Panc1 (cell line): ENCODE data around the gene OPN1LW. TPM values are rescaled to one million over a fixed set of nuclear protein-coding genes. Genes with fewer than 3 reads are reported as not detected.

Experiments used
- ATAC-seq: fragments of 200-7000 bp; cut with Tn5 transposase; 2 replicates; pipeline ENCODE4 v1.9.1; 2020; ENCODE audit warnings: mild to moderate bottlenecking, moderate library complexity
- BruUV-seq: library from RNA; stranded (reverse); fragments of 400-500 nt; replicated peaks from 2 replicates; lab custom pipeline; 2021; lab: Mats Ljungman, UMichigan
- CTCF ChIA-PET: fragments of 300-600 bp; sonication (Branson Sonifier 250); formaldehyde crosslinking; loops from one replicate; lab custom pipeline; 2022; ENCODE audit warnings: antibody characterized with exemption; lab: Charles Lee
- POLR2A ChIA-PET: fragments of 300-600 bp; sonication (Branson Sonifier 250); formaldehyde crosslinking; loops from one replicate; lab custom pipeline; 2022; ENCODE audit warnings: antibody characterized with exemption; lab: Charles Lee
- DNase-seq: peaks from one replicate; pipeline ENCODE4 v3.0.0-alpha.2; 2010; ENCODE audit warnings: low read depth, low spot score
- H3K27ac ChIP-seq: 2 replicates; pipeline ENCODE4 v1.5.1; 2011; ENCODE audit warnings: mild to moderate bottlenecking, low read length, inconsistent platforms
- H3K27me3 ChIP-seq: fragments of 200-500 bp; sonication (Bioruptor generic); 2 replicates; pipeline ENCODE4 v1.6.0; 2014; ENCODE audit warnings: low read length, inconsistent platforms; ENCODE audit not compliant: control insufficient read depth, insufficient read depth
- H3K36me3 ChIP-seq: fragments of 200-500 bp; sonication (Bioruptor generic); 2 replicates; pipeline ENCODE4 v1.5.1; 2014; ENCODE audit warnings: inconsistent platforms, mild to moderate bottlenecking, low read length, moderate library complexity; ENCODE audit not compliant: control insufficient read depth, insufficient read depth
- H3K4me1 ChIP-seq: 2 replicates; pipeline ENCODE4 v1.5.1; 2011; ENCODE audit warnings: inconsistent platforms, mild to moderate bottlenecking, low read length, moderate library complexity; ENCODE audit not compliant: control insufficient read depth, insufficient read depth
- H3K4me3 ChIP-seq, 2 experiments: 2 replicates each; pipeline ENCODE4 v1.5.1; 2011 to 2012; ENCODE audit warnings: low read depth in 2 of 2, low read length in 2 of 2, mild to moderate bottlenecking in 2 of 2, inconsistent platforms in 1 of 2, moderate library complexity in 1 of 2
- H3K9me3 ChIP-seq: fragments of 200-500 bp; sonication (Bioruptor generic); 2 replicates; pipeline ENCODE4 v1.5.1; 2014; ENCODE audit warnings: low read depth, mild to moderate bottlenecking, inconsistent platforms, low read length, moderate library complexity; ENCODE audit not compliant: control insufficient read depth, insufficient read depth
- CTCF ChIP-seq: fragments of 450-650 bp; IDR thresholded peaks from 2 replicates; pipeline ENCODE4 v1.5.1; 2017; ENCODE audit warnings: mild to moderate bottlenecking
- POLR2AphosphoS5 ChIP-seq: IDR thresholded peaks from 2 replicates; pipeline ENCODE4 v1.6.1; 2012; ENCODE audit warnings: mild to moderate bottlenecking, low read depth, low read length, moderate library complexity
- REST ChIP-seq, 2 experiments: IDR thresholded peaks; 2 replicates each; pipeline ENCODE4 v1.6.1; 2011 to 2012; ENCODE audit warnings: low read depth in 2 of 2, control low read depth in 1 of 2, low read length in 1 of 2, mild to moderate bottlenecking in 1 of 2, moderate library complexity in 1 of 2; ENCODE audit not compliant: insufficient read depth in 1 of 2
- SIN3A ChIP-seq: IDR thresholded peaks from 2 replicates; pipeline ENCODE4 v1.6.1; 2012; ENCODE audit warnings: low read depth, mild to moderate bottlenecking, low read length, moderate library complexity, borderline replicate concordance; ENCODE audit not compliant: insufficient read depth
- TCF7L2 ChIP-seq: IDR thresholded peaks from 2 replicates; pipeline ENCODE4 v1.6.1; 2011; ENCODE audit warnings: mild to moderate bottlenecking, low read depth, low read length, inconsistent platforms
- in situ Hi-C: cut with HindIII; loops from 2 replicates; pipeline ENCODE4 v1.10.0; 2016; ENCODE audit warnings: low sequenced_read_pairs, low pct_unique_long_range_greater_than_20kb
- intact Hi-C: fragments of 100-400 bp; cut with micrococcal nuclease; formaldehyde crosslinking; loops from one replicate; pipeline ENCODE4 v1.10.0; 2022; ENCODE audit not compliant: unreplicated experiment
- total RNA-seq: library from RNA; stranded (reverse); gene quantifications from one replicate; pipeline ENCODE4 v1.2.1, GENCODE V29; 2021; ENCODE audit not compliant: unreplicated experiment

OPN1LW gene
- total RNA-seq, 1 experiment from 2014 or later: not detected

- intact Hi-C loops: no loop called here
- TF ChIP-seq TCF7L2 (no peak), SIN3A (no peak), POLR2AphosphoS5 (no peak), REST (IDR thresholded peaks at IDR 0.05; ENCODE audit: insufficient read depth in 1 of 2, low read depth in 2 of 2, low read length in 1 of 2) (no peak), CTCF (no peak)
- no peaks in the 10 kb centered on the region for H3K36me3 ChIP-seq
- H3K27ac ChIP-seq: no peak overlapping the region
- no TSS peak for BruUV-seq
- H3K4me1 ChIP-seq: no peaks in the 10 kb centered on the region
- no peak for ATAC-seq
- in situ Hi-C loops: no loop called here
- no peaks in the 10 kb centered on the region for H3K9me3 ChIP-seq
- no peak for DNase-seq
- no peaks in the 10 kb centered on the region; the same call in 1 of the 2 replicates for H3K27me3 ChIP-seq
- ChIA-PET CTCF (no interaction called here), POLR2A (no interaction called here)
- no peak overlapping the region for H3K4me3 ChIP-seq
Observed at GRCh38 chrX:154115071-154115470, 29.0 kb upstream of the OPN1LW start.

- no peak for ATAC-seq
Observed at GRCh38 chrX:154115750-154116149, 28.3 kb upstream of the OPN1LW start.

More at GRCh38 chrX:154115750-154116149, 28.3 kb upstream of the OPN1LW start:
- no peak for DNase-seq
- ChIA-PET POLR2A (interaction anchor here (0.6 kb wide), 1 partner anchor 19 kb away, joined by 4 read pairs; no protein-coding TSS in a partner anchor), CTCF (no interaction called here)
- H3K4me1 ChIP-seq: no peaks in the 10 kb centered on the region
- H3K36me3 ChIP-seq: no peaks in the 10 kb centered on the region
- H3K27me3 ChIP-seq: no peaks in the 10 kb centered on the region; the same call in 1 of the 2 replicates
- H3K27ac ChIP-seq: no peak overlapping the region
- no peak overlapping the region for H3K4me3 ChIP-seq
- no peaks in the 10 kb centered on the region for H3K9me3 ChIP-seq
- TF ChIP-seq POLR2AphosphoS5: no peak
- TF ChIP-seq SIN3A: no peak
- no peak for TF ChIP-seq TCF7L2
- TF ChIP-seq REST (IDR thresholded peaks at IDR 0.05; ENCODE audit: insufficient read depth in 1 of 2, low read depth in 2 of 2, low read length in 1 of 2): no peak
- no peak for TF ChIP-seq CTCF
- no TSS peak for BruUV-seq
- intact Hi-C loops: no loop called here
- in situ Hi-C loops: no loop called here
